ENCODE results near the gene TRIM42. TPM values are rescaled to one million over a fixed set of nuclear protein-coding genes. Genes with fewer than 3 reads are reported as not detected.

Gene TRIM42
- total and polyA plus RNA-seq, 11 donors, result not detected

DNA sequence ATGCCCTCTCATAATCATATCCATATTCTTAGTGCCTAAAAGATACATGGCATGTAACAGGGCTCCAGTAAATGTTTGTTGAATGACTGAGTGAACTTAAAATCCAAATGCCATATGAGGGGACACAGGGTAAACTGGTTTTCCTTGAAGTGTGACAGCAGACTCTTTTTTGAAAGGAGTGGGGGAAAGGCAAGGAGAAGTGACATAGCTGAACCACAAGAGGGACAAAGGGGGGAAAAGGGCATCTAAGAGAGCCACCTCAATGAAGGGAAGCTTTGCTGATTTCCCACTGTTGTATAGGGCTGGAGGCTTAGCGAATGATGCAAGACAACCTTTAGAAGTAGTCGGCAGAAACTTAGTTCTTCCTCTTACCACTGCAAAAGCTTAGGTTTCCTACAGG is 9.1 kb downstream of the TRIM42 start:
- ATAC-seq, result no peak
- Histone ChIP-seq H3K9me3 (no peaks in the 10 kb centered on the region), H3K27ac (no peak overlapping the region), H3K36me3 (no peaks in the 10 kb centered on the region), H3K4me1 (no peaks in the 10 kb centered on the region), H3K27me3 (no peaks in the 10 kb centered on the region), H3K4me3 (no peak overlapping the region)
- intact Hi-C loops (cut with DNase I), result no loop called here
- TF ChIP-seq, protein P1, sequence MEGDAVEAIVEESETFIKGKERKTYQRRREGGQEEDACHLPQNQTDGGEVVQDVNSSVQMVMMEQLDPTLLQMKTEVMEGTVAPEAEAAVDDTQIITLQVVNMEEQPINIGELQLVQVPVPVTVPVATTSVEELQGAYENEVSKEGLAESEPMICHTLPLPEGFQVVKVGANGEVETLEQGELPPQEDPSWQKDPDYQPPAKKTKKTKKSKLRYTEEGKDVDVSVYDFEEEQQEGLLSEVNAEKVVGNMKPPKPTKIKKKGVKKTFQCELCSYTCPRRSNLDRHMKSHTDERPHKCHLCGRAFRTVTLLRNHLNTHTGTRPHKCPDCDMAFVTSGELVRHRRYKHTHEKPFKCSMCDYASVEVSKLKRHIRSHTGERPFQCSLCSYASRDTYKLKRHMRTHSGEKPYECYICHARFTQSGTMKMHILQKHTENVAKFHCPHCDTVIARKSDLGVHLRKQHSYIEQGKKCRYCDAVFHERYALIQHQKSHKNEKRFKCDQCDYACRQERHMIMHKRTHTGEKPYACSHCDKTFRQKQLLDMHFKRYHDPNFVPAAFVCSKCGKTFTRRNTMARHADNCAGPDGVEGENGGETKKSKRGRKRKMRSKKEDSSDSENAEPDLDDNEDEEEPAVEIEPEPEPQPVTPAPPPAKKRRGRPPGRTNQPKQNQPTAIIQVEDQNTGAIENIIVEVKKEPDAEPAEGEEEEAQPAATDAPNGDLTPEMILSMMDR (IDR thresholded peaks at IDR 0.05), result no peak
- TF ChIP-seq POLR2A (IDR thresholded peaks at IDR 0.05), result no peak
- no peak for DNase-seq
- 84 to 95% (median 89%) methylated on average over 2 of the region's 2 CpGs for WGBS, 4 donors

DNA sequence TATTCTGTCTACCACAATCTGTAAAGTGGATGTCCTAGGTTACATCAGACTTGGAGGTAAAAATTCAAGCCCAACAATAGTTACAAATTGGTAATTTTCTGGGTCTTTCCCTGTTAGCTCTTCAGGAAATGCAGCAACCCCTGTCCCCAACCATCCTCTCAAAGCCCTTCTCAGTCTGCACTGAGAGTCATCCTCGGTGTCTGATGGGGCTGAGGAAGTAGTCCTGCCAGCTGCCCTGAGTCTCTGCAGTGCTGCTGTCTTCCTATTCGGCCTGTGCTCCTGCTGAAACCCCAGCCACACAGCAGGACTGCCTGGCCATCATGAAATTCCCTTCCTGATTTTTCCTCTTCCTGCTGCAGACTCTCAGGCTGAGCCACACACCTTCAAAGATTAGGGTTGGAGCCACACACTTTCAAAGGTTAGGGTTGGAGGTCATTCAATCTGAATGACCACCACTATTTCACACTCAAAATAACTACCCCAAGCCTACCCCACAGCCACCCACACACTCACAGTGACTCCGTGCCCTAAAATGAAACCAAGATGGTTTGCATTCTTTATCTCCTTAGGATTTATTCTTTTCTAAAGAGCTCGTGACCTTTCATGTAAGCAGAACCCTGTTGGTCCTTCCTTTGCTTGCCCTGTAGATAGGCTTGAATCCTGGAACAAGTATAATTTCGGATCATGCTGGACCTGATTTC is 17.6 kb downstream of the TRIM42 start:
- no peak for ATAC-seq
- TF ChIP-seq, protein P1 (IDR thresholded peaks at IDR 0.05), result no peak
- TF ChIP-seq POLR2A (IDR thresholded peaks at IDR 0.05), result no peak
- Histone ChIP-seq H3K4me1 (no peaks in the 10 kb centered on the region), H3K9me3 (no peaks in the 10 kb centered on the region), H3K36me3 (no peaks in the 10 kb centered on the region), H3K4me3 (no peak overlapping the region), H3K27me3 (no peaks in the 10 kb centered on the region), H3K27ac (no peak overlapping the region)
- WGBS, 4 donors, result 55 to 64% (median 58%) methylated on average over 5 of the region's 5 CpGs
- intact Hi-C loops (cut with DNase I), result no loop called here
- DNase-seq, result no peak

DNA sequence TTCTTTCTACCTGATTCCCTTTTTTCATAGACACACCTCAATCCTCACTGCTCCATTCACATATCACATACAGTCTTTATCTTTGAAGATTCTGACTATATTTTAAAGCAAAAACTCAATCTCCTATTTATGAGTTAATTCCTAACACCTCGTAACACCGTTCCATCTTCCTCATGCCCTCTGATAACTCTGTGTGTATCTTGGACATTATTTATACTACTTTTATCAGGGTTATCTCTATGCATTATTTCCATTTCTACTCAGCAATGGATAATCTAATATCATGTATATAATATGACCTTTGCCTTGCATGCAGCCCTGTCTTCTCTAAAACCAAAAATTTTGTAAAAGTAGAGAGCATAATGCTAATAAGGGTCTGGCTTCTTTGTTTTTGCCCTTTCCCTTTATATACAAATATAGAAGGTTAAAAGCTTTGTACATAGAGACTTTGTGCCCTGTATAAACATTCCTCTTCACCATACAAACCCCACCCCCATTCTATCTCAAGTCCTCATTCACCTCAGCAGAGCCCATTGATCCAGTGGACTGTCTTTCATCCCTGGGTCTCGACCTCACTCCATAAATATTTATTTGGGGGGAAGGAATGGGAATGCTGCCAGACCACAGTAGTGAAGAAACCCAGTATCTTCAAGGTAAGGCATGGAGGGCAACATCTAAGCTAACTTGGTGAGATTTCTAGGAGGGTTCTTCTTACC is 21.8 kb downstream of the TRIM42 start:
- TF ChIP-seq POLR2A (IDR thresholded peaks at IDR 0.05), result no peak
- TF ChIP-seq, protein P1 (IDR thresholded peaks at IDR 0.05), result no peak
- Histone ChIP-seq H3K27ac (no peak overlapping the region), H3K36me3 (no peaks in the 10 kb centered on the region), H3K9me3 (no peaks in the 10 kb centered on the region), H3K4me3 (no peak overlapping the region), H3K4me1 (no peaks in the 10 kb centered on the region), H3K27me3 (no peaks in the 10 kb centered on the region)
- no peak for DNase-seq
- no peak for ATAC-seq
- intact Hi-C loops (cut with DNase I), result no loop called here
- WGBS, 4 donors, result 63 to 73% (median 68%) methylated on average over 3 of the region's 3 CpGs

DNA sequence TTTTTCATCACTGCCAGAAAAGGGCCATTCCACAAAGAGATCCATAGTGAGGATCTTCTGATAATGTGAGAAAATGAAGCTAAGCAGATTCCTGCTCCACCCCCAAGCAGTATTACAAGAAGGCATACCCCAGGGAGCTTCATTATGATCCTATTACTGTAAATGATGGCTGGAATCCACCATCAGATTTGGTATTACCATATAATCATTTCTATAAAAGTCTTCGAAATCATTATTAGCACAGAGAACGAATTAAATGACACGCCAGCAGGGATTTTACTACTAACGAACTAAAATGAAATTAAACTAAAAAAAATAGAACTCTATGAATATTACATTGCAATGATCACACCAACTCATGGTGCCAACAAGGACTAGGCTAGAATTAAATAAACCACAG is 24.4 kb downstream of the TRIM42 start:
- no peak overlapping the region for H3K4me3 ChIP-seq

More for the DNA sequence above, 24.4 kb downstream of the TRIM42 start:
- Histone ChIP-seq H3K36me3 (no peaks in the 10 kb centered on the region), H3K9me3 (no peaks in the 10 kb centered on the region), H3K27ac (no peak overlapping the region), H3K4me1 (no peaks in the 10 kb centered on the region), H3K27me3 (no peaks in the 10 kb centered on the region)
- 91 to 92% (median 91%) methylated on average over 4 of the region's 4 CpGs for WGBS, 4 donors
- DNase-seq (no peak), ATAC-seq (no peak)
- intact Hi-C loops (cut with DNase I), result no loop called here
- TF ChIP-seq POLR2A (IDR thresholded peaks at IDR 0.05), result no peak
- TF ChIP-seq, protein P1 (IDR thresholded peaks at IDR 0.05), result no peak

Measured in heart left ventricle (tissue), 16 donors.